COR-L47 (cell line): ENCODE results near the gene WRNIP1.

Experiments used
- DNase-seq: peaks from one replicate; lab custom pipeline; 2025; lab: John Stamatoyannopoulos, UW

WRNIP1 gene

GRCh38 chr6:2807342-2808090 is 42.3 kb downstream of the WRNIP1 start:
- no peak for DNase-seq

- no peak for DNase-seq
Observed at GRCh38 chr6:2809015-2809414, 43.8 kb downstream of the WRNIP1 start.

DNA sequence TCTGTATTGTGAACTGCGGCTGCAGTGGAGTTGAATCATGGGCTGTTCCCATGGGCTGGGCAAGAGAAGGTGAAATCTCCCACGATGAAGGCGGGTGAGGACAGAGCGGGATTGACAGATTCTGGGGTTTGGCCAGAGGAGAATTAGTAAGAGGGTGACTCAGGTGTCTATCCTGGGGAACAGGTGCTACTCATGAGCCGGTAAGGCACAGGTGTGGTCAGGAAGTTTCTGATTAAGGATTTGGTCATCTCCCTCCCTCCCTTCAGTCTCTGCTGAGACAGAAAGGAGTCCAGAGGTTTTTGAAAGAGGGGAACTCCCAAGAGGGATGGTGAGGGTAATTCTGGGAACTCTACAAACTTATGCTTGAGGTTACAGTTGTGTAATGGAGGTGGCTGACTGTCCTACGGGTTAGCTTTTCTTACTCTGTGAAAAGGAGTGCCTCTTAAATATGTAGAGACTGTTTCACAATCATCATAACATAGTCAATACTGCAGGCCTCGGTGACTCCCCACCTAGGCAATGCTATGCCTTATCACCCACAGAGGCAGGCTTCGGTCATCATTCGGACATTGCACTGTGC is 45.0 kb downstream of the WRNIP1 start:
- no peak for DNase-seq

DNA sequence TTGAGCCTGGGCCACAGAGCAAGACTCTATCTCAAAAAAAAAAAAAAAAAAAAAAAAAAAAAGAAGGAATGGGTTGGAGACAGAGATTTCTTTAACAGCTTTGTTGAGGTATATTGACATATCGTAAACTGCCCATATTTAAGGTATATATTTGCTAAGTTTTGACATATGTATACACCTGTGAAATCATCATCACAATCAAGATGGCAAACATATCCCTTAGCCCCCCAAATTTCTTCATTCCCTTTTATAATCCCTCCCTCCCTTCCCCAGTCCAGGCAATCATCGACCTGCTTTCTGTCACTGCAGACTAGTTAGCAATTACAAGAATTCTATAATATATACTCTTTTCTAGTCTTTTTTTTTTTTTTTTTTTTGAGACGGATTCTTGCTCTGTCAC is 47.5 kb downstream of the WRNIP1 start:
- DNase-seq: no peak

DNA sequence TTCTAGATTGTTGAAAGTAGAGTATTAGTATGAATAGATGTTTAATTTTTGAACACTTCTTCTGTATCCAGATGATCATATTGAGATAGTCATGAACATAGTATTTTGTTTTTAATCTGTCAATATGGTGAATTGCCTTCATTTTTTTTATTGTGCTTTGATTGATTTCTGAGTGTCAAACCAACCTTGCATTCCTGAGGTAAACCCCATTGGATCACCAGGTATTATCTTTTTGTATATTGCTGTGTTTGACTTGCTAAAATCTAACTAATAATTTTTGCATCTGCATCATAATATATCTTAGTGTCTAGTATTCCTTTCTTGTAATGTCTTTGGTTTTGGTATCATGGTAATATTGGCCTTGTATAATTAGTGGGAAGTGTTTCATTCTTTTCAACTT is 51.0 kb downstream of the WRNIP1 start:
- DNase-seq: no peak

- DNase-seq: no peak
Observed at GRCh38 chr6:2817903-2818443, 52.8 kb downstream of the WRNIP1 start.

GRCh38 chr6:2818593-2818992 is 53.4 kb downstream of the WRNIP1 start:
- no peak for DNase-seq

- no peak for DNase-seq
Observed at GRCh38 chr6:2819115-2819514, 53.9 kb downstream of the WRNIP1 start.

- no peak for DNase-seq
Observed at GRCh38 chr6:2819978-2820377, 54.8 kb downstream of the WRNIP1 start.

- DNase-seq: no peak
Observed at GRCh38 chr6:2820415-2820814, 55.2 kb downstream of the WRNIP1 start.

DNA sequence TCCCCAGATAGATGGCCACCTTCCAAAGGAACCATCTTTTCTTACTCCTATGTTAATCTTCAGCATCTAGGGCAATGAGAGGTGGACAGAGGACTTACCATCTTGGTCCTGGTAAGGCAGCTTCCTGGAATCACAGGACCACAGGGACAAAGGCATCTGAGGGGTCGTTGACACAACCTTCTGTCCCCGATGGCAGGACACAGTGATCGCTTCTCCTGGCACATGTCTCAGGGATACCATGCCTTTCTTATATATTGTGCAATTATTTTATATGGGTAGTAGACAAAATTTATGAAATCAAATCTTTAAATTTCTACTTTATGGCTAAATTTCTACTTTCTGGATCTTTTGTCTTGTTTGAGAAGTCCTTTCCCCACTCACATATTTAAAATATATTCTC is 56.4 kb downstream of the WRNIP1 start:
- no peak for DNase-seq

- no peak for DNase-seq
Observed at GRCh38 chr6:2823104-2823850, 58.1 kb downstream of the WRNIP1 start.

DNA sequence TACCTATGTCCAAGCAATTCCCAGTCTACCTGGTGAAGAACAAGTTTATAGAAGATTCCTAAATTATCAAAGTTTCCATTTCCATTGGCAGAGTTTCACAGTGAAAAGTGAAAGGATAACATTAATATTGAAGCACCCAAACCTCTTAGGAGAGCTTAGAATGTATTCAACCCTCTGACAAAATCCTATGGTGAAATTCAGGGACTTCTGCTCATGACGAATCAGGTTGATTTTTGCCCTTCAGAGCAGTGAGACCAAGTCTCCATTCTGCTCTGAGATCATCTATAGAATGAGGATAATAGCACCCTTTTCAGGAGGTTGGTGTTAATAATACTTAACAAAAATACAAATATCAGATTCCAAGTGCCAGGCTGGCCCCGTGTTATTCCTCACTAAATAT is 60.9 kb downstream of the WRNIP1 start:
- DNase-seq: no peak

- no peak for DNase-seq
Observed at GRCh38 chr6:2827142-2827541, 61.9 kb downstream of the WRNIP1 start.

- no peak for DNase-seq
Observed at GRCh38 chr6:2828629-2829028, 63.4 kb downstream of the WRNIP1 start.

DNA sequence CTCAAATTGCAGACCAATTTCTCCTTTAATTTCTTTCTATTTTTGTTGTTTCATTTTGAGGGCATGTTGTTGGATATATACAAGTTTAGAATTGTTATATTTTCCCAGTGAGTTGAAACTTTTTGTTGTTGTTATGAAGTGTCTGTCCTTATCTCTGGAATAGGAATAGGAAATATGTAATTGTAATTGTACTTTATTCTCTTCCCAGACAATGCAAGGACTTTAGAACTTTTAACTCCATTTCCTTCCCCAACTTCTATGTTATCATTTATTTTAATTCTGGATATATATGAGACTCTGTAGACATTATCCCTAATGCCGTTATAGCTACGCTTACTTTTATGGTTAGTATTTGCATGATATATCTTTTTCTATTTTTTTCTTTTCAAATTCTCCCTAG is 64.1 kb downstream of the WRNIP1 start:
- no peak for DNase-seq

- no peak for DNase-seq
Observed at GRCh38 chr6:2830183-2830582, 65.0 kb downstream of the WRNIP1 start.

DNA sequence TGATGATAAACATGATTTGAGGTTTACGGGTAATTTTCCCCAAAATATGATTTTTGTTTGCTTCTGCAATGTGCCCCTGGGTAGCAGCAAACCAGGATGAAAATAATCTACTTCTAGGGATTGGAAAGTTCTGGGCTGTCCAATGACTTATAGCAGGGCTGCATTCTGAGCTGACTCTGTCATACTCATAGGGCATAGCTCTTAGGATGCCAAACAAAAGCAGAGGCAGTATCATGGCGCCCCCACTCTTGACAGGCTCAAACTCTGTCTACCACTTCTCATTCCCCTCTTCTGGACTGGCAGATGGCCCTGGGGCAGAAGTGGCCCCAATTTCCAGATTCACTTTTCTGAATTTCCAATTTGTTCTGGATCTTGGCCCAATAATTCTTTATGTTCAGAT is 66.2 kb downstream of the WRNIP1 start:
- DNase-seq: no peak

GRCh38 chr6:2834262-2834661 is 69.1 kb downstream of the WRNIP1 start:
- DNase-seq: no peak
